ENCODE data around the gene DENND6A. TPM values are rescaled to one million over a fixed set of nuclear protein-coding genes. Genes with fewer than 3 reads are reported as not detected.
A peak's percentile ranks its signal among the peaks of the same experiment; 100 is the strongest.

The DENND6A gene
- total RNA-seq, 1 donor from 2014 or later = 25.9 TPM

GRCh38 chr3:57726397-57726796 is 33.5 kb upstream of the DENND6A start:
- TF ChIP-seq CTCF (IDR thresholded peaks at IDR 0.05) = no peak
- Histone ChIP-seq H3K27me3 (peaks cover 11% of the 10 kb centered on the region), H3K4me3 (no peak overlapping the region), H3K27ac (no peak overlapping the region), H3K36me3 (no peaks in the 10 kb centered on the region), H3K9me3 (no peaks in the 10 kb centered on the region), H3K4me1 (no peaks in the 10 kb centered on the region)
- ATAC-seq (peak; percentile 78), DNase-seq (no peak)
- intact Hi-C loops (cut with DNase I) = no loop called here

- H3K4me3 ChIP-seq = no peak overlapping the region
- H3K27ac ChIP-seq = no peak overlapping the region
- TF ChIP-seq CTCF (IDR thresholded peaks at IDR 0.05) = no peak
- ATAC-seq (no peak), DNase-seq (no peak)
- no peaks in the 10 kb centered on the region for H3K27me3 ChIP-seq
- no peaks in the 10 kb centered on the region for H3K4me1 ChIP-seq
- H3K9me3 ChIP-seq = no peaks in the 10 kb centered on the region
- intact Hi-C loops (cut with DNase I) = no loop called here
- no peaks in the 10 kb centered on the region for H3K36me3 ChIP-seq
Observed at GRCh38 chr3:57718118-57718517, 25.2 kb upstream of the DENND6A start.

- Histone ChIP-seq H3K36me3 (no peaks in the 10 kb centered on the region), H3K9me3 (no peaks in the 10 kb centered on the region), H3K4me3 (no peak overlapping the region), H3K27ac (no peak overlapping the region), H3K27me3 (no peaks in the 10 kb centered on the region), H3K4me1 (no peaks in the 10 kb centered on the region)
- no peak for ATAC-seq
- DNase-seq = no peak
- no peak for TF ChIP-seq CTCF (IDR thresholded peaks at IDR 0.05)
- intact Hi-C loops (cut with DNase I) = no loop called here
Observed at GRCh38 chr3:57717205-57717868, 24.5 kb upstream of the DENND6A start.

GRCh38 chr3:57715686-57716085 is 22.8 kb upstream of the DENND6A start:
- TF ChIP-seq CTCF (IDR thresholded peaks at IDR 0.05) = no peak
- Histone ChIP-seq H3K4me1 (no peaks in the 10 kb centered on the region), H3K27ac (no peak overlapping the region), H3K9me3 (no peaks in the 10 kb centered on the region), H3K27me3 (no peaks in the 10 kb centered on the region), H3K4me3 (no peak overlapping the region), H3K36me3 (no peaks in the 10 kb centered on the region)
- intact Hi-C loops (cut with DNase I) = no loop called here
- DNase-seq = no peak
- no peak for ATAC-seq

- Histone ChIP-seq H3K4me3 (no peak overlapping the region), H3K36me3 (no peaks in the 10 kb centered on the region), H3K27ac (no peak overlapping the region), H3K9me3 (no peaks in the 10 kb centered on the region), H3K4me1 (no peaks in the 10 kb centered on the region), H3K27me3 (no peaks in the 10 kb centered on the region)
- DNase-seq (no peak), ATAC-seq (no peak)
- no peak for TF ChIP-seq CTCF (IDR thresholded peaks at IDR 0.05)
- intact Hi-C loops (cut with DNase I) = no loop called here
Observed at GRCh38 chr3:57709559-57709958, 16.7 kb upstream of the DENND6A start.

- no peak for ATAC-seq
- no peak for DNase-seq
- H3K9me3 ChIP-seq = no peaks in the 10 kb centered on the region
- no peaks in the 10 kb centered on the region for H3K4me1 ChIP-seq
- no peaks in the 10 kb centered on the region for H3K36me3 ChIP-seq
- H3K27me3 ChIP-seq = no peaks in the 10 kb centered on the region
- no peak overlapping the region for H3K27ac ChIP-seq
- TF ChIP-seq CTCF (IDR thresholded peaks at IDR 0.05) = no peak
- intact Hi-C loops (cut with DNase I) = no loop called here
- H3K4me3 ChIP-seq = no peak overlapping the region
Observed at GRCh38 chr3:57709031-57709430, 16.2 kb upstream of the DENND6A start.

Measured in upper lobe of right lung (tissue), 1 donor.